Natural killer cell treated with Interleukin-12 subunit alpha and Interleukin-12 subunit beta and Interleukin-15 and Interleukin-18, amount 100 ng/mL, for 72 hours (primary cell): ENCODE results near the gene FOXP2. TPM values are rescaled to one million over a fixed set of nuclear protein-coding genes. Genes with fewer than 3 reads are reported as not detected.

Source experiments
- ATAC-seq, 2 donors: fragments of 150-1000 bp; cut with Tn5 transposase in 1 of 2; sonication (Bioruptor Pico), chemical (Tn5 transposase) in 1 of 2; 2 replicates each; pipeline ENCODE4 v1.10.0; 2021
- DNase-seq: peaks from one replicate; pipeline ENCODE4 v3.0.0; 2022; ENCODE audit warnings: low spot score
- H3K27ac Mint-ChIP-seq, 2 donors: 1 replicate in 1 of 2; 2 replicates in 1 of 2; pipeline ENCODE4 v1.8.0; 2022; ENCODE audit warnings: mixed read lengths in 2 of 2, mild to moderate bottlenecking in 1 of 2, moderate library complexity in 1 of 2
- H3K27me3 Mint-ChIP-seq, 2 donors: 1 replicate in 1 of 2; 2 replicates in 1 of 2; pipeline ENCODE4 v1.8.0; 2022; ENCODE audit warnings: mixed read lengths in 2 of 2
- H3K36me3 Mint-ChIP-seq: one replicate; pipeline ENCODE4 v1.8.0; 2022; ENCODE audit warnings: mixed read lengths
- H3K4me1 Mint-ChIP-seq, 2 donors: 1 replicate in 1 of 2; 2 replicates in 1 of 2; pipeline ENCODE4 v1.8.0; 2022; ENCODE audit warnings: low read depth in 2 of 2, mixed read lengths in 2 of 2, mild to moderate bottlenecking in 1 of 2
- H3K4me3 Mint-ChIP-seq: one replicate; pipeline ENCODE4 v1.8.0; 2022; ENCODE audit warnings: mixed read lengths
- H3K9me3 Mint-ChIP-seq: 2 replicates; pipeline ENCODE4 v1.8.0; 2022; ENCODE audit warnings: mixed read lengths
- total RNA-seq, 2 donors: library from RNA; stranded (reverse); gene quantifications; one replicate each; pipeline ENCODE4 v1.2.3, GENCODE V29; 2022

FOXP2 gene
- total RNA-seq, 2 donors from 2014 or later = not detected

- no peak overlapping the region for H3K27ac Mint-ChIP-seq
- no peak overlapping the region for H3K4me3 Mint-ChIP-seq
- H3K36me3 Mint-ChIP-seq = no peaks in the 10 kb centered on the region
These were observed 207.6 kb downstream of the FOXP2 start for GRCh38 chr7:114622221-114622620.

GRCh38 chr7:114623146-114623545, 208.5 kb downstream of the FOXP2 start:
- H3K27me3 Mint-ChIP-seq = no peaks in the 10 kb centered on the region
- ATAC-seq = no peak
- no peak overlapping the region for H3K4me3 Mint-ChIP-seq

More at GRCh38 chr7:114622221-114622620, 207.6 kb downstream of the FOXP2 start:
- H3K4me1 Mint-ChIP-seq = no peaks in the 10 kb centered on the region
- DNase-seq (no peak), ATAC-seq (no peak)
- no peaks in the 10 kb centered on the region for H3K27me3 Mint-ChIP-seq
- peaks cover 1% of the 10 kb centered on the region for H3K9me3 Mint-ChIP-seq

GRCh38 chr7:114627231-114627630, 212.6 kb downstream of the FOXP2 start:
- H3K4me1 Mint-ChIP-seq = no peaks in the 10 kb centered on the region
- H3K36me3 Mint-ChIP-seq = no peaks in the 10 kb centered on the region
- H3K4me3 Mint-ChIP-seq = no peak overlapping the region
- H3K9me3 Mint-ChIP-seq = no peaks in the 10 kb centered on the region
- no peak for DNase-seq
- no peaks in the 10 kb centered on the region for H3K27me3 Mint-ChIP-seq
- no peak overlapping the region for H3K27ac Mint-ChIP-seq
- no peak for ATAC-seq

More at GRCh38 chr7:114623146-114623545, 208.5 kb downstream of the FOXP2 start:
- Mint-ChIP-seq H3K9me3 (no peaks in the 10 kb centered on the region), H3K4me1 (no peaks in the 10 kb centered on the region), H3K27ac (no peak overlapping the region), H3K36me3 (no peaks in the 10 kb centered on the region)
- DNase-seq = no peak

- DNase-seq (no peak), ATAC-seq (no peak)
- H3K27me3 Mint-ChIP-seq = no peaks in the 10 kb centered on the region
- no peaks in the 10 kb centered on the region for H3K36me3 Mint-ChIP-seq
- H3K27ac Mint-ChIP-seq = no peak overlapping the region
- H3K4me1 Mint-ChIP-seq = no peaks in the 10 kb centered on the region
- no peak overlapping the region for H3K4me3 Mint-ChIP-seq
- no peaks in the 10 kb centered on the region for H3K9me3 Mint-ChIP-seq
These were observed 213.7 kb downstream of the FOXP2 start for GRCh38 chr7:114628362-114628761.

GRCh38 chr7:114629762-114630161, 215.1 kb downstream of the FOXP2 start:
- no peak for ATAC-seq
- Mint-ChIP-seq H3K27me3 (no peaks in the 10 kb centered on the region), H3K27ac (no peak overlapping the region), H3K9me3 (no peaks in the 10 kb centered on the region), H3K36me3 (no peaks in the 10 kb centered on the region), H3K4me3 (no peak overlapping the region), H3K4me1 (no peaks in the 10 kb centered on the region)
- no peak for DNase-seq

- ATAC-seq (no peak), DNase-seq (no peak)
- Mint-ChIP-seq H3K27ac (no peak overlapping the region), H3K9me3 (no peaks in the 10 kb centered on the region), H3K36me3 (no peaks in the 10 kb centered on the region), H3K27me3 (no peaks in the 10 kb centered on the region), H3K4me1 (no peaks in the 10 kb centered on the region), H3K4me3 (no peak overlapping the region)
These were observed 215.8 kb downstream of the FOXP2 start for GRCh38 chr7:114630201-114630990.

GRCh38 chr7:114631249-114631822, 216.7 kb downstream of the FOXP2 start:
- ATAC-seq = no peak
- H3K27ac Mint-ChIP-seq = no peak overlapping the region

GRCh38 chr7:114639451-114639850, 224.8 kb downstream of the FOXP2 start:
- Mint-ChIP-seq H3K4me1 (no peaks in the 10 kb centered on the region), H3K9me3 (peaks cover 13% of the 10 kb centered on the region), H3K27me3 (peaks cover 0 to 4% of the 10 kb centered on the region in 2 donors), H3K27ac (no peak overlapping the region), H3K36me3 (no peaks in the 10 kb centered on the region), H3K4me3 (no peak overlapping the region)
- DNase-seq = no peak
- ATAC-seq = no peak

More at GRCh38 chr7:114631249-114631822, 216.7 kb downstream of the FOXP2 start:
- no peaks in the 10 kb centered on the region for H3K4me1 Mint-ChIP-seq
- H3K27me3 Mint-ChIP-seq = no peaks in the 10 kb centered on the region
- H3K36me3 Mint-ChIP-seq = no peaks in the 10 kb centered on the region
- no peaks in the 10 kb centered on the region for H3K9me3 Mint-ChIP-seq
- DNase-seq = no peak
- no peak overlapping the region for H3K4me3 Mint-ChIP-seq

GRCh38 chr7:114644455-114644854, 229.8 kb downstream of the FOXP2 start:
- no peak for ATAC-seq
- H3K4me1 Mint-ChIP-seq = no peaks in the 10 kb centered on the region

GRCh38 chr7:114645451-114645850, 230.8 kb downstream of the FOXP2 start:
- Mint-ChIP-seq H3K27ac (no peak overlapping the region), H3K9me3 (peaks cover 2% of the 10 kb centered on the region), H3K27me3 (peaks cover 0 to 6% of the 10 kb centered on the region in 2 donors)

More at GRCh38 chr7:114644455-114644854, 229.8 kb downstream of the FOXP2 start:
- H3K4me3 Mint-ChIP-seq = no peak overlapping the region
- peaks cover 0 to 6% of the 10 kb centered on the region in 2 donors for H3K27me3 Mint-ChIP-seq
- DNase-seq = no peak
- peaks cover 6% of the 10 kb centered on the region for H3K9me3 Mint-ChIP-seq
- no peaks in the 10 kb centered on the region for H3K36me3 Mint-ChIP-seq
- no peak overlapping the region for H3K27ac Mint-ChIP-seq

GRCh38 chr7:114647518-114647917, 232.9 kb downstream of the FOXP2 start:
- Mint-ChIP-seq H3K4me1 (no peaks in the 10 kb centered on the region), H3K4me3 (no peak overlapping the region), H3K27ac (no peak overlapping the region), H3K36me3 (no peaks in the 10 kb centered on the region), H3K27me3 (peaks cover 0 to 6% of the 10 kb centered on the region in 2 donors), H3K9me3 (peaks cover 2% of the 10 kb centered on the region)
- ATAC-seq (no peak), DNase-seq (no peak)

More at GRCh38 chr7:114645451-114645850, 230.8 kb downstream of the FOXP2 start:
- no peak overlapping the region for H3K4me3 Mint-ChIP-seq
- no peaks in the 10 kb centered on the region for H3K4me1 Mint-ChIP-seq
- ATAC-seq = no peak
- no peaks in the 10 kb centered on the region for H3K36me3 Mint-ChIP-seq
- DNase-seq = no peak

GRCh38 chr7:114648117-114648516, 233.5 kb downstream of the FOXP2 start:
- H3K4me3 Mint-ChIP-seq = no peak overlapping the region
- H3K27me3 Mint-ChIP-seq = peaks cover 0 to 6% of the 10 kb centered on the region in 2 donors
- peaks cover 2% of the 10 kb centered on the region for H3K9me3 Mint-ChIP-seq

GRCh38 chr7:114648680-114649079, 234.1 kb downstream of the FOXP2 start:
- ATAC-seq (no peak), DNase-seq (no peak)
- peaks cover 0 to 8% of the 10 kb centered on the region in 2 donors for H3K27me3 Mint-ChIP-seq
- H3K4me3 Mint-ChIP-seq = no peak overlapping the region
- H3K27ac Mint-ChIP-seq = no peak overlapping the region
- H3K36me3 Mint-ChIP-seq = no peaks in the 10 kb centered on the region
- peaks cover 2% of the 10 kb centered on the region for H3K9me3 Mint-ChIP-seq
- H3K4me1 Mint-ChIP-seq = no peaks in the 10 kb centered on the region

More at GRCh38 chr7:114648117-114648516, 233.5 kb downstream of the FOXP2 start:
- Mint-ChIP-seq H3K36me3 (no peaks in the 10 kb centered on the region), H3K4me1 (no peaks in the 10 kb centered on the region), H3K27ac (no peak overlapping the region)
- ATAC-seq (no peak), DNase-seq (no peak)

GRCh38 chr7:114649689-114650088, 235.1 kb downstream of the FOXP2 start:
- Mint-ChIP-seq H3K27me3 (peaks cover 0 to 6% of the 10 kb centered on the region in 2 donors), H3K4me1 (no peaks in the 10 kb centered on the region), H3K36me3 (no peaks in the 10 kb centered on the region), H3K9me3 (peaks cover 3% of the 10 kb centered on the region), H3K27ac (no peak overlapping the region), H3K4me3 (no peak overlapping the region)
- no peak for ATAC-seq
- DNase-seq = no peak
